H1 (cell line): ENCODE measurements around the gene NET1. TPM values are rescaled to one million over a fixed set of nuclear protein-coding genes. Genes with fewer than 3 reads are reported as not detected.

Source experiments
- CTCF ChIA-PET: fragments of 300-600 bp; sonication (Branson Sonifier 250); formaldehyde crosslinking; loops from one replicate; lab custom pipeline; 2021; ENCODE audit not compliant: partially characterized antibody; lab: Charles Lee
- POLR2A ChIA-PET: fragments of 300-600 bp; sonication (Branson Sonifier 250); formaldehyde crosslinking; loops from one replicate; lab custom pipeline; 2021; ENCODE audit warnings: inconsistent platforms; ENCODE audit not compliant: partially characterized antibody; lab: Charles Lee
- DNase-seq, 2 experiments: peaks; one replicate each; pipeline versions ENCODE4 v3.0.0 to v3.0.0-alpha.2; 2010 to 2022; ENCODE audit warnings: low spot score in 2 of 2, low read depth in 1 of 2, mixed read lengths in 1 of 2
- FAIRE-seq: peaks from 2 replicates; lab custom pipeline; 2011; peaks lifted over from hg19 to GRCh38; lab: Jason Lieb, UNC
- H2AFZ ChIP-seq: 2 replicates; pipeline ENCODE4 v1.8.1; 2012; ENCODE audit warnings: low read length, inconsistent platforms
- H2AK5ac ChIP-seq: 2 replicates; pipeline ENCODE4 v1.6.1; 2013; ENCODE audit warnings: low read depth, low read length
- H2BK120ac ChIP-seq: replicated peaks from 2 replicates; pipeline ENCODE3; 2013; ENCODE audit warnings: low read depth, low read length, inconsistent platforms
- H2BK12ac ChIP-seq: 2 replicates; pipeline ENCODE4 v1.6.1; 2013; ENCODE audit warnings: low read depth, low read length
- H2BK15ac ChIP-seq: 2 replicates; pipeline ENCODE4 v1.6.1; 2013; ENCODE audit warnings: low read length
- H2BK20ac ChIP-seq: 2 replicates; pipeline ENCODE4 v1.6.1; 2013; ENCODE audit warnings: low read length
- H2BK5ac ChIP-seq: 2 replicates; pipeline ENCODE4 v1.6.1; 2013; ENCODE audit warnings: low read depth, low read length
- H3K14ac ChIP-seq: 2 replicates; pipeline ENCODE4 v1.6.1; 2013; ENCODE audit warnings: inconsistent platforms; ENCODE audit not compliant: insufficient read length
- H3K18ac ChIP-seq: 2 replicates; pipeline ENCODE4 v1.6.1; 2013; ENCODE audit warnings: low read length; ENCODE audit errors: extremely low read depth
- H3K23ac ChIP-seq: 2 replicates; pipeline ENCODE4 v1.6.1; 2013; ENCODE audit warnings: inconsistent platforms; ENCODE audit not compliant: insufficient read length
- H3K23me2 ChIP-seq: 2 replicates; pipeline ENCODE4 v1.6.1; 2013; ENCODE audit warnings: low read depth, low read length
- H3K27ac ChIP-seq: 2 replicates; pipeline ENCODE4 v1.6.1; 2011; ENCODE audit warnings: low read depth, low read length, inconsistent platforms
- H3K27me3 ChIP-seq, 4 experiments: replicated peaks in 1 of 4; 1 replicate in 1 of 4; 2 replicates in 3 of 4; pipeline versions ENCODE4 v1.6.1 to v1.8.1; 2011 to 2013; ENCODE audit warnings: low read length in 3 of 4, mild to moderate bottlenecking in 3 of 4, inconsistent platforms in 2 of 4, mixed read lengths in 2 of 4, moderate library complexity in 1 of 4; ENCODE audit not compliant: control insufficient read depth in 3 of 4, insufficient read depth in 3 of 4; ENCODE audit errors: extremely low read depth in 1 of 4
- H3K36me3 ChIP-seq, 4 experiments: 2 replicates each; pipeline versions ENCODE4 v1.6.1 to v1.8.1; 2011 to 2013; ENCODE audit warnings: mild to moderate bottlenecking in 4 of 4, low read length in 3 of 4, moderate library complexity in 2 of 4, control low read depth in 1 of 4, inconsistent platforms in 1 of 4; ENCODE audit not compliant: insufficient read depth in 4 of 4, control insufficient read depth in 2 of 4
- H3K4ac ChIP-seq: replicated peaks from 2 replicates; pipeline ENCODE3; 2013; ENCODE audit warnings: low read length, low read depth, mixed read lengths, inconsistent platforms; ENCODE audit not compliant: insufficient read length
- H3K4me1 ChIP-seq, 4 experiments: replicated peaks in 1 of 4; 1 replicate in 1 of 4; 2 replicates in 3 of 4; pipeline versions ENCODE4 v1.6.1 to v1.8.1; 2011 to 2013; ENCODE audit warnings: low read length in 3 of 4, inconsistent platforms in 2 of 4, mixed read lengths in 1 of 4; ENCODE audit not compliant: insufficient read depth in 4 of 4, control insufficient read depth in 3 of 4
- H3K4me2 ChIP-seq, 2 experiments: 2 replicates each; pipeline versions ENCODE4 v1.6.1 to v1.8.1; 2011 to 2013; ENCODE audit warnings: low read depth in 2 of 2, low read length in 2 of 2, control low read depth in 1 of 2, inconsistent platforms in 1 of 2, mild to moderate bottlenecking in 1 of 2; ENCODE audit not compliant: insufficient read depth in 1 of 2
- H3K4me3 ChIP-seq, 4 experiments: fragments of 200-600, 300-600 bp in 1 of 4; sonication (generic), shearing (Covaris generic), sonication (Bioruptor Twin) in 1 of 4; 2 replicates each; pipeline versions ENCODE4 v1.5.1 to v1.8.1; 2011 to 2016; ENCODE audit warnings: low read length in 4 of 4, low read depth in 3 of 4, control low read depth in 2 of 4, inconsistent platforms in 2 of 4, mild to moderate bottlenecking in 2 of 4, mixed read lengths in 1 of 4, moderate library complexity in 1 of 4; ENCODE audit not compliant: insufficient read depth in 2 of 4; ENCODE audit errors: extremely low read depth in 1 of 4
- H3K56ac ChIP-seq: replicated peaks from 2 replicates; pipeline ENCODE3; 2013; ENCODE audit warnings: low read depth, mild to moderate bottlenecking, mixed read lengths, low read length, inconsistent platforms; ENCODE audit not compliant: insufficient read length
- H3K79me1 ChIP-seq: 2 replicates; pipeline ENCODE4 v1.6.1; 2013; ENCODE audit warnings: low read depth, low read length, control low read depth
- H3K79me2 ChIP-seq, 2 experiments: 2 replicates each; pipeline versions ENCODE4 v1.6.1 to v1.8.1; 2012 to 2013; ENCODE audit warnings: low read length in 2 of 2, mild to moderate bottlenecking in 2 of 2, inconsistent platforms in 1 of 2; ENCODE audit not compliant: insufficient read depth in 2 of 2, control insufficient read depth in 1 of 2
- H3K9ac ChIP-seq, 4 experiments: replicated peaks in 1 of 4; 1 replicate in 1 of 4; 2 replicates in 3 of 4; pipeline versions ENCODE4 v1.6.1 to v1.8.1; 2011 to 2013; ENCODE audit warnings: low read depth in 3 of 4, low read length in 3 of 4, control low read depth in 2 of 4, mild to moderate bottlenecking in 2 of 4, moderate library complexity in 2 of 4, inconsistent platforms in 1 of 4; ENCODE audit errors: extremely low read depth in 1 of 4
- H3K9me3 ChIP-seq, 2 experiments: 2 replicates each; pipeline versions ENCODE4 v1.6.1 to v1.8.1; 2012 to 2013; ENCODE audit warnings: mild to moderate bottlenecking in 2 of 2, moderate library complexity in 2 of 2, control low read depth in 1 of 2, inconsistent platforms in 1 of 2, low read depth in 1 of 2, low read length in 1 of 2, mixed read lengths in 1 of 2; ENCODE audit not compliant: insufficient read depth in 2 of 2
- H4K20me1 ChIP-seq, 2 experiments: replicated peaks in 1 of 2; 2 replicates each; pipeline versions ENCODE3 to v1.8.1; 2011 to 2013; ENCODE audit warnings: inconsistent platforms in 2 of 2, low read length in 2 of 2, mild to moderate bottlenecking in 1 of 2; ENCODE audit not compliant: insufficient read depth in 2 of 2, control insufficient read depth in 1 of 2
- H4K5ac ChIP-seq: 2 replicates; pipeline ENCODE4 v1.6.1; 2013; ENCODE audit warnings: low read length, low read depth, mixed read lengths, inconsistent platforms; ENCODE audit not compliant: insufficient read length
- H4K8ac ChIP-seq: 2 replicates; pipeline ENCODE4 v1.8.0; 2013; ENCODE audit warnings: mild to moderate bottlenecking, moderate library complexity, low read length, inconsistent platforms; ENCODE audit not compliant: insufficient read depth; ENCODE audit errors: extremely low read depth
- H4K91ac ChIP-seq: replicated peaks from 2 replicates; pipeline ENCODE3; 2013; ENCODE audit warnings: low read length, mixed read lengths, inconsistent platforms; ENCODE audit not compliant: insufficient read length
- BRCA1 ChIP-seq: IDR thresholded peaks from 2 replicates; pipeline ENCODE4 v1.6.1; 2012; ENCODE audit warnings: low read depth, low read length, improper control_type of control experiment
- CBX5 ChIP-seq: fragments of 300-800, 300-1000 bp; sonication (generic); IDR thresholded peaks from 2 replicates; pipeline ENCODE4 v1.7.1; 2016; ENCODE audit warnings: antibody characterized with exemption, low read length, low read depth
- CHD1 ChIP-seq: IDR thresholded peaks from 2 replicates; pipeline ENCODE4 v1.6.1; 2012; ENCODE audit warnings: low read depth, low read length, improper control_type of control experiment
- CTCF ChIP-seq, 3 experiments: IDR thresholded peaks; 1 replicate in 2 of 3; 2 replicates in 1 of 3; pipeline versions ENCODE4 v1.5.1 to v1.6.1; 2011; ENCODE audit warnings: low read length in 3 of 3, mild to moderate bottlenecking in 3 of 3, inconsistent platforms in 2 of 3, low read depth in 1 of 3, moderate library complexity in 1 of 3; ENCODE audit not compliant: insufficient read depth in 1 of 3; ENCODE audit errors: control extremely low read depth in 1 of 3
- FOSL1 ChIP-seq: IDR thresholded peaks from 2 replicates; pipeline ENCODE4 v1.6.1; 2011; ENCODE audit warnings: mild to moderate bottlenecking, low read depth, low read length, moderate library complexity; ENCODE audit not compliant: insufficient read depth
- JUN ChIP-seq: IDR thresholded peaks from 2 replicates; pipeline ENCODE4 v1.6.1; 2011; ENCODE audit warnings: low read depth, mild to moderate bottlenecking, improper control_type of control experiment, low read length
- NANOG ChIP-seq: IDR thresholded peaks from 2 replicates; pipeline ENCODE4 v1.6.1; 2011; ENCODE audit warnings: low read length, low read depth, mild to moderate bottlenecking, inconsistent platforms; ENCODE audit not compliant: insufficient read depth, poor library complexity, severe bottlenecking
- NRF1 ChIP-seq: IDR thresholded peaks from 2 replicates; pipeline ENCODE4 v1.6.1; 2011; ENCODE audit warnings: mild to moderate bottlenecking, low read depth, low read length, improper control_type of control experiment
- TAF7 ChIP-seq: optimal IDR thresholded peaks from 2 replicates; pipeline ENCODE3; 2011; ENCODE audit warnings: low read depth, mild to moderate bottlenecking, inconsistent platforms, low read length, moderate library complexity, borderline replicate concordance
- TCF12 ChIP-seq: IDR thresholded peaks from 2 replicates; pipeline ENCODE4 v1.6.1; 2011; ENCODE audit warnings: low read depth, mild to moderate bottlenecking, low read length
- WGBS, 2 experiments: shearing (Covaris generic) in 1 of 2; methylation state at CpG; one replicate each; pipeline versions ENCODE4 v1.1.6 to v1.1.7; 2013 to 2015; ENCODE audit warnings: low lambda C conversion rate in 2 of 2, mixed read lengths in 2 of 2, inconsistent platforms in 1 of 2, low coverage in 1 of 2, missing lambda C conversion rate in 1 of 2; ENCODE audit not compliant: insufficient replicate concordance in 2 of 2, insufficient coverage in 1 of 2, insufficient read length in 1 of 2; ENCODE audit errors: extremely low coverage in 1 of 2, missing lambda C conversion rate in 1 of 2; 5-methylcytosine and 5-hydroxymethylcytosine counted together
- polyA plus RNA-seq, 7 experiments: library from polyadenylated mRNA; depleted of rRNA in 3 of 7; stranded (reverse) in 5 of 7; unstranded in 2 of 7; fragments of >200 nt in 5 of 7; fragments of 200-250 nt in 2 of 7; gene quantifications; 1 replicate in 5 of 7; 2 replicates in 1 of 7; 4 replicates in 1 of 7; pipeline versions ENCODE4 v1.2.1 to v1.2.3, GENCODE V29; 2011 to 2013; ENCODE audit warnings: missing spikeins in 2 of 7, mixed read lengths in 2 of 7
- total RNA-seq: library from RNA; stranded (reverse); fragmentation: NEBNext Ultra II Directional; extraction: Animal tissue kit (Norgen Biotek cat#: 25700); gene quantifications from 2 replicates; pipeline ENCODE4 v1.2.1, GENCODE V29; 2021

Gene NET1
- total and polyA plus RNA-seq, 2 of the 8 experiments (the other 6 are each of a cell fraction or from before 2014, with no cell fraction given) = 21.5 to 117 TPM

GRCh38 chr10:5498791-5499492 is 86.6 kb downstream of the NET1 start:
- H3K27ac ChIP-seq = no peak overlapping the region
- no peak overlapping the region for H2BK5ac ChIP-seq
- FAIRE-seq (no peak), DNase-seq (no peak)
- no peak overlapping the region for H3K56ac ChIP-seq
- H3K27me3 ChIP-seq = no peaks in the 10 kb centered on the region
- H3K4me3 ChIP-seq = no peak overlapping the region
- H3K4me1 ChIP-seq = peaks cover 0 to 3% (median 0%) of the 10 kb centered on the region in 4 experiments; a peak in 1 of 7 replicates
- H3K14ac ChIP-seq = no peak overlapping the region
- H3K23me2 ChIP-seq = peaks cover 12% of the 10 kb centered on the region; the same call in 1 of the 2 replicates
- H2AFZ ChIP-seq = no peak overlapping the region
- 94% methylated on average over 57 of the region's 61 CpGs; no CpG with 5 or more reads in 1 of the 2 experiments for WGBS, 2 experiments
- H2BK20ac ChIP-seq = no peak overlapping the region
- no peaks in the 10 kb centered on the region for H3K9me3 ChIP-seq
- no peaks in the 10 kb centered on the region for H3K79me2 ChIP-seq
- H3K18ac ChIP-seq = no peak overlapping the region
- peaks cover 0 to 3% of the 10 kb centered on the region in 2 experiments for H4K20me1 ChIP-seq
- no peak overlapping the region for H3K23ac ChIP-seq
- H3K9ac ChIP-seq = no peak overlapping the region
- H3K79me1 ChIP-seq = no peaks in the 10 kb centered on the region
- H2BK12ac ChIP-seq = peak overlapping the region; percentile 75; the same call in 1 of the 2 replicates
- POLR2A ChIA-PET = interaction anchor here (0.8 to 2.4 kb wide), 3 partner anchors 11 to 53 kb away, joined by 3 to 5 read pairs (median 3); no protein-coding TSS in a partner anchor
- no peak overlapping the region for H2BK15ac ChIP-seq
- H3K4ac ChIP-seq = no peak overlapping the region
- H2BK120ac ChIP-seq = no peak overlapping the region
- H2AK5ac ChIP-seq = no peak overlapping the region
- H3K36me3 ChIP-seq = no peaks in the 10 kb centered on the region
- peak overlapping the region; percentile 85 for H4K91ac ChIP-seq
- H4K5ac ChIP-seq = no peak overlapping the region
- no peak overlapping the region for H4K8ac ChIP-seq
- no peak overlapping the region for H3K4me2 ChIP-seq
- CTCF ChIA-PET = interaction anchor here (0.8 to 4.7 kb wide), 9 partner anchors 10 to 130 kb away, joined by 3 to 28 read pairs (median 4); no protein-coding TSS in a partner anchor
- no peak for TF ChIP-seq TCF12
- no peak for TF ChIP-seq CHD1
- no peak for TF ChIP-seq CBX5
- no peak for TF ChIP-seq BRCA1
- TF ChIP-seq JUN = no peak
- no peak for TF ChIP-seq CTCF (IDR thresholded peaks at IDR 0.05; ENCODE audit: control extremely low read depth in 1 of 3, insufficient read depth in 1 of 3, low read depth in 1 of 3, low read length in 3 of 3)
- TF ChIP-seq FOSL1 = no peak
- TF ChIP-seq NRF1 = no peak
- TF ChIP-seq TAF7 = no peak
- TF ChIP-seq NANOG = no peak
